Motor neuron (in vitro differentiated cells): Measurements from ENCODE around the gene ITGB8. TPM values are rescaled to one million over a fixed set of nuclear protein-coding genes. Genes with fewer than 3 reads are reported as not detected.
"Not testable (repeated sequence)": the region's sequence is repeated elsewhere in the genome, so short reads cannot be mapped to it uniquely, and the experiment has no call there.

Source experiments
- ATAC-seq, 8 experiments: fragments of 200-7000 bp; cut with Tn5 transposase; replicated peaks in 6 of 8; 2 replicates each; pipeline ENCODE4 v1.8.0; 2021; ENCODE audit warnings: mild to moderate bottlenecking in 8 of 8, moderate library complexity in 8 of 8
- H3K27ac ChIP-seq, 2 donors: fragments of 250-450 bp; sonication (Bioruptor Pico); 2 replicates each; pipeline ENCODE4 v1.9.0; 2021; ENCODE audit warnings: antibody characterized with exemption in 2 of 2, mild to moderate bottlenecking in 2 of 2, moderate library complexity in 1 of 2
- H3K4me1 ChIP-seq, 2 donors: fragments of 250-450 bp; sonication (Bioruptor Pico); replicated peaks in 1 of 2; 2 replicates each; pipeline ENCODE4 v1.6.1; 2021; ENCODE audit warnings: antibody characterized with exemption in 2 of 2, mild to moderate bottlenecking in 2 of 2, moderate library complexity in 1 of 2
- H3K4me3 ChIP-seq, 5 donors: fragments of 250-450 bp; sonication (Bioruptor Pico); 2 replicates each; pipeline ENCODE4 v1.9.0; 2021; ENCODE audit warnings: antibody characterized with exemption in 5 of 5, mild to moderate bottlenecking in 5 of 5, moderate library complexity in 4 of 5
- WGBS, 10 experiments: fragments of 450-650 bp; shearing (Covaris generic); methylation state at CpG; one replicate each; pipeline ENCODE4 v1.0.0; 2022; 5-methylcytosine and 5-hydroxymethylcytosine counted together
- in situ Hi-C, 9 experiments: fragments of 400-800 bp; cut with MboI; loops; one replicate each; pipeline ENCODE4 v1.15.0; 2021; ENCODE audit warnings: low sequenced_read_pairs in 9 of 9, low pct_unique_long_range_greater_than_20kb in 2 of 9; ENCODE audit not compliant: unreplicated experiment in 9 of 9
- total RNA-seq, 8 experiments: library from RNA; unstranded; fragments of 300-600 nt; gene quantifications; 2 replicates each; pipeline versions ENCODE4 v1.2.3 to v1.2.4, GENCODE V29; 2022

ITGB8 gene
- total RNA-seq, 8 experiments from 2014 or later: 4.8 to 133 (median 15.5) TPM

- in situ Hi-C loops: loop anchor here in 3 of 9 experiments (25.0 kb wide), 3 partner anchors 288 to 537 kb away; partner anchors contain the start of gene TMEM196 (in 1 of the 3)
- Histone ChIP-seq H3K4me1 (no peaks in the 10 kb centered on the region), H3K4me3 (no peak overlapping the region), H3K27ac (no peak overlapping the region)
- peak in 2 of 8 experiments; percentile 63 to 72 for ATAC-seq
- WGBS, 10 experiments: 10 to 100% (median 89%) methylated on average over 1 to 6 of the region's 6 CpGs; no CpG with 5 or more reads in 2 of the 10 experiments
Measured at GRCh38 chr7:20299647-20300312, 30.9 kb upstream of the ITGB8 start.

DNA sequence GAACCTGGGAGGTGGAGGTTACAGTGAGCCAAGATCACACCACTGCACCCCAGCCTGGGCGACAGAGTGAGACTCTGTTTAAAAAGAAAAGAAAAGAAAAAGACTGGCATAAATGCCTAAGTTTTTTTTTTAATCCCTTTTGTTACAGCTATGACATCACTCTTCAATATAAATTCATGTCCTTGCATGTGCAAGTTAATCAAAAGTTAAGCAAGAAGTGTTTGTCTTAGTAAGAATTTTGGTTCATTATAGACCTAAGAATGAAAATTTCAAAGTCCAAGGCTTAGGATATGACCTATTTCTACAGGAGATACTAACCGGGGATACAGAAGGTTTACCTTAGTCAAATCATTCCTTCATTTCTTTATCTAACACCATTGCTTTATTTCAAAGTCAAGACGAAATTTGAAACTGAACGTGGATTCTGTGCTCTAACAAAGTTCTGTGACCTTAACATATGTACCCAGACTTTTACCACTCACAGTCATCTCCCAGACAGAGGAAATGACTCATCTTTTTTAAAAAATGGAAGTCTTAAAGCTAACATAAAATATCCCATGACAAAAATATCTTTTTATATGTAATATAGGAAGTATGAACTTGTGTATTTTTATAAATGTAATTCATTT, 29.3 kb upstream of the ITGB8 start:
- in situ Hi-C loops: loop anchor here in 3 of 9 experiments (25.0 kb wide), 3 partner anchors 286 to 539 kb away; partner anchors contain the start of gene TMEM196 (in 1 of the 3)
- no peak for ATAC-seq
- 50 to 98% (median 83%) methylated on average over 1 to 4 of the region's 4 CpGs; no CpG with 5 or more reads in 1 of the 10 experiments for WGBS, 10 experiments
- H3K4me1 ChIP-seq: peaks cover 9% of the 10 kb centered on the region in 2 donors
- no peak overlapping the region for H3K4me3 ChIP-seq
- H3K27ac ChIP-seq: no peak overlapping the region

GRCh38 chr7:20302300-20302699, 28.4 kb upstream of the ITGB8 start:
- not testable (repeated sequence) for ATAC-seq, H3K27ac ChIP-seq, H3K4me3 ChIP-seq
- 82 to 100% (median 97%) methylated on average over 1 to 14 of the region's 16 CpGs for WGBS, 10 experiments
- H3K4me1 ChIP-seq: peaks cover 15 to 18% of the 10 kb centered on the region in 2 donors
- in situ Hi-C loops: loop anchor here in 3 of 9 experiments (25.0 kb wide), 3 partner anchors 285 to 540 kb away; partner anchors contain the start of gene TMEM196 (in 1 of the 3)

DNA sequence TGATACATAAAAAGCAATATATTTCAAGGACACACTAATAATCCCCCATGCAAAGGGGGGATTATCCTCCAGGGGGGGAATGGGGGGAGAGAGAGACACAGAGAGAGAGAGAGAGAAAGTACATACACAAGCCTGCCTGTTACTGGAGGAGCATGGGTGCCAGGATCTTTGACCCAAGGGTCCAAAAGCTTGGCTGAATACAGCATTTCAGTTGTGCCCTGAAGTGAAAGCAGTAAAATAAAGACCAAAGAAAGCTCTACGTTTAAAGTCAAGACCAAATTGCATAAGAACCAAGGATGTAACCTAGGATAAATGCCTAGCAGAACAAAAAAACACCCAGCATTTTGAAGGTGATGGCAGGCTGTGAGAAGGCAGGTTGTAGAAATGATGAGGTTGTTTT, 27.8 kb upstream of the ITGB8 start:
- peaks cover 15 to 22% of the 10 kb centered on the region in 2 donors for H3K4me1 ChIP-seq
- no peak overlapping the region for H3K27ac ChIP-seq
- in situ Hi-C loops: loop anchor here in 3 of 9 experiments (25.0 kb wide), 3 partner anchors 284 to 541 kb away; partner anchors contain the start of gene TMEM196 (in 1 of the 3)
- 0 to 80% (median 61%) methylated on average over 1 of the region's 1 CpG; no CpG with 5 or more reads in 4 of the 10 experiments for WGBS, 10 experiments
- H3K4me3 ChIP-seq: no peak overlapping the region
- no peak for ATAC-seq

- Histone ChIP-seq H3K4me3 (no peak overlapping the region), H3K4me1 (peaks cover 15 to 22% of the 10 kb centered on the region in 2 donors), H3K27ac (no peak overlapping the region)
- 82 to 100% (median 96%) methylated on average over 1 to 4 of the region's 4 CpGs; no CpG with 5 or more reads in 2 of the 10 experiments for WGBS, 10 experiments
- in situ Hi-C loops: loop anchor here in 3 of 9 experiments (25.0 kb wide), 3 partner anchors 283 to 542 kb away; partner anchors contain the start of gene TMEM196 (in 1 of the 3)
- no peak for ATAC-seq
Measured at GRCh38 chr7:20304366-20304765, 26.3 kb upstream of the ITGB8 start.

DNA sequence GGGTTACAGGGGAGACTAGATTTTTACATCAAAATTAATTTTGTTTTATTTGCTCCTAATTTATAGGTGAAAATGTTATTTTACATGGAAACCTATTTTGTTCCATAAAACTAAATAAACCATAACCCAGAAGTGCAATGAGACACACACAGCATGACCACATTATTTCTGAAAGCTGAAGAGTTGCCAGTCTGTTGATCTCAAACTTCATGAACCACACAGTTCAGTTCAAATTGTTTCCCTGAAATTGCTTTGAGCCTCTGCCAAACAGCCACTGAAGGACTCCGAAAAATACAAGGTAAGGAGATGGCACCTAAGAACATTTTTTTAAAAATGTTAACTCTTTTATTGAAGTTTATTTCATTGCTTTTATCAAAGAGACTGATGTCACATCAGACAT, 25.0 kb upstream of the ITGB8 start:
- no peak for ATAC-seq
- H3K4me3 ChIP-seq: no peak overlapping the region
- H3K27ac ChIP-seq: peak overlapping the region; percentile 24 to 68
- H3K4me1 ChIP-seq: peaks cover 15 to 22% of the 10 kb centered on the region in 2 donors
- in situ Hi-C loops: loop anchor here in 3 of 9 experiments (25.0 kb wide), 3 partner anchors 282 to 543 kb away; partner anchors contain the start of gene TMEM196 (in 1 of the 3)
- WGBS, 10 experiments: 100% methylated on average over 1 of the region's 1 CpG; no CpG with 5 or more reads in 1 of the 10 experiments

- peak in 5 of 8 experiments; percentile 64 to 79 (median 66) for ATAC-seq
- Histone ChIP-seq H3K27ac (peak overlapping the region in 1 of 2 donors; percentile 68), H3K4me1 (peaks cover 15 to 22% of the 10 kb centered on the region in 2 donors), H3K4me3 (no peak overlapping the region)
- in situ Hi-C loops: loop anchor here in 3 of 9 experiments (25.0 kb wide), 3 partner anchors 281 to 544 kb away; partner anchors contain the start of gene TMEM196 (in 1 of the 3)
- 27 to 100% (median 62%) methylated on average over 1 to 5 of the region's 5 CpGs for WGBS, 10 experiments
Measured at GRCh38 chr7:20306180-20306946, 24.3 kb upstream of the ITGB8 start.

DNA sequence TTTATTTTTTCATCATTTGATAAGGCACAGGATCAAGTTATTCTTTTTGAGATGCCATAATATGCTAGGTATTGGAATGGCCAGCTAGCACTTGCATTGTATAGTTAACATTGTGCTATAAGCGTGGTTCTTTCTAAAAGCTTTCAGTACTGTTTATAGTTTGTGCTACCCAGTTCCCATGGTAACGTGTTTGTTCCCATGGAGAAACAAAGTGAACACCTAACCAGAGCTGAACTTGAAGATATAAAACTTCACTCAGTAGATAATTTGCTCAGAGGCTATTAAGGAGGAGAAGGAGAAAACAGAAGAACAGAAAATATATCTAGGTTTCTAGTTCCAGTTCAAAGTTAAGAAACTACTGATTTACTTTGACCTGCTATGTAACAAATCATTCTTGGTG, 23.6 kb upstream of the ITGB8 start:
- in situ Hi-C loops: loop anchor here in 3 of 9 experiments (25.0 kb wide), 3 partner anchors 280 to 545 kb away; partner anchors contain the start of gene TMEM196 (in 1 of the 3)
- Histone ChIP-seq H3K27ac (peak overlapping the region in 1 of 2 donors; percentile 68), H3K4me1 (peaks cover 15 to 22% of the 10 kb centered on the region in 2 donors), H3K4me3 (no peak overlapping the region)
- WGBS, 10 experiments: 0 to 95% (median 37%) methylated on average over 1 to 2 of the region's 2 CpGs
- ATAC-seq: peak in 6 of 8 experiments; percentile 55 to 72 (median 66)

GRCh38 chr7:20307901-20308300, 22.8 kb upstream of the ITGB8 start:
- Histone ChIP-seq H3K4me3 (no peak overlapping the region), H3K4me1 (peaks cover 15 to 22% of the 10 kb centered on the region in 2 donors), H3K27ac (peak overlapping the region in 1 of 2 donors; percentile 56)
- peak in 5 of 8 experiments; percentile 68 to 90 (median 87) for ATAC-seq
- in situ Hi-C loops: loop anchor here in 3 of 9 experiments (25.0 kb wide), 3 partner anchors 279 to 546 kb away; partner anchors contain the start of gene TMEM196 (in 1 of the 3)
- WGBS, 10 experiments: 2 to 77% (median 15%) methylated on average over 2 to 7 of the region's 7 CpGs

- Histone ChIP-seq H3K27ac (no peak overlapping the region), H3K4me3 (no peak overlapping the region), H3K4me1 (peaks cover 15 to 22% of the 10 kb centered on the region in 2 donors)
- in situ Hi-C loops: loop anchor here in 3 of 9 experiments (25.0 kb wide), 3 partner anchors 277 to 548 kb away; partner anchors contain the start of gene TMEM196 (in 1 of the 3)
- no peak for ATAC-seq
- WGBS, 10 experiments: 67 to 100% (median 94%) methylated on average over 2 to 3 of the region's 3 CpGs
Measured at GRCh38 chr7:20310301-20310700, 20.4 kb upstream of the ITGB8 start.

GRCh38 chr7:20310963-20311742, 19.5 kb upstream of the ITGB8 start:
- in situ Hi-C loops: loop anchor here in 3 of 9 experiments (25.0 kb wide), 3 partner anchors 276 to 549 kb away; partner anchors contain the start of gene TMEM196 (in 1 of the 3)
- 42 to 97% (median 64%) methylated on average over 2 to 3 of the region's 3 CpGs for WGBS, 10 experiments
- Histone ChIP-seq H3K4me1 (peaks cover 9 to 16% of the 10 kb centered on the region in 2 donors), H3K4me3 (no peak overlapping the region), H3K27ac (no peak overlapping the region)
- peak in 2 of 8 experiments; percentile 20 to 39 for ATAC-seq
